HG03045 (cell line): ENCODE measurements around the gene ARHGAP11A.
"Not testable (repeated sequence)": the region's sequence is repeated elsewhere in the genome, so short reads cannot be mapped to it uniquely, and the experiment has no call there.

Experiments used
- ATAC-seq: cut with Tn5 transposase; IDR thresholded peaks from one replicate; pipeline ENCODE4 v1.9.1; 2021; ENCODE audit warnings: mild to moderate bottlenecking, moderate library complexity; ENCODE audit not compliant: unreplicated experiment

Gene ARHGAP11A, protein sequence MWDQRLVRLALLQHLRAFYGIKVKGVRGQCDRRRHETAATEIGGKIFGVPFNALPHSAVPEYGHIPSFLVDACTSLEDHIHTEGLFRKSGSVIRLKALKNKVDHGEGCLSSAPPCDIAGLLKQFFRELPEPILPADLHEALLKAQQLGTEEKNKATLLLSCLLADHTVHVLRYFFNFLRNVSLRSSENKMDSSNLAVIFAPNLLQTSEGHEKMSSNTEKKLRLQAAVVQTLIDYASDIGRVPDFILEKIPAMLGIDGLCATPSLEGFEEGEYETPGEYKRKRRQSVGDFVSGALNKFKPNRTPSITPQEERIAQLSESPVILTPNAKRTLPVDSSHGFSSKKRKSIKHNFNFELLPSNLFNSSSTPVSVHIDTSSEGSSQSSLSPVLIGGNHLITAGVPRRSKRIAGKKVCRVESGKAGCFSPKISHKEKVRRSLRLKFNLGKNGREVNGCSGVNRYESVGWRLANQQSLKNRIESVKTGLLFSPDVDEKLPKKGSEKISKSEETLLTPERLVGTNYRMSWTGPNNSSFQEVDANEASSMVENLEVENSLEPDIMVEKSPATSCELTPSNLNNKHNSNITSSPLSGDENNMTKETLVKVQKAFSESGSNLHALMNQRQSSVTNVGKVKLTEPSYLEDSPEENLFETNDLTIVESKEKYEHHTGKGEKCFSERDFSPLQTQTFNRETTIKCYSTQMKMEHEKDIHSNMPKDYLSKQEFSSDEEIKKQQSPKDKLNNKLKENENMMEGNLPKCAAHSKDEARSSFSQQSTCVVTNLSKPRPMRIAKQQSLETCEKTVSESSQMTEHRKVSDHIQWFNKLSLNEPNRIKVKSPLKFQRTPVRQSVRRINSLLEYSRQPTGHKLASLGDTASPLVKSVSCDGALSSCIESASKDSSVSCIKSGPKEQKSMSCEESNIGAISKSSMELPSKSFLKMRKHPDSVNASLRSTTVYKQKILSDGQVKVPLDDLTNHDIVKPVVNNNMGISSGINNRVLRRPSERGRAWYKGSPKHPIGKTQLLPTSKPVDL

DNA sequence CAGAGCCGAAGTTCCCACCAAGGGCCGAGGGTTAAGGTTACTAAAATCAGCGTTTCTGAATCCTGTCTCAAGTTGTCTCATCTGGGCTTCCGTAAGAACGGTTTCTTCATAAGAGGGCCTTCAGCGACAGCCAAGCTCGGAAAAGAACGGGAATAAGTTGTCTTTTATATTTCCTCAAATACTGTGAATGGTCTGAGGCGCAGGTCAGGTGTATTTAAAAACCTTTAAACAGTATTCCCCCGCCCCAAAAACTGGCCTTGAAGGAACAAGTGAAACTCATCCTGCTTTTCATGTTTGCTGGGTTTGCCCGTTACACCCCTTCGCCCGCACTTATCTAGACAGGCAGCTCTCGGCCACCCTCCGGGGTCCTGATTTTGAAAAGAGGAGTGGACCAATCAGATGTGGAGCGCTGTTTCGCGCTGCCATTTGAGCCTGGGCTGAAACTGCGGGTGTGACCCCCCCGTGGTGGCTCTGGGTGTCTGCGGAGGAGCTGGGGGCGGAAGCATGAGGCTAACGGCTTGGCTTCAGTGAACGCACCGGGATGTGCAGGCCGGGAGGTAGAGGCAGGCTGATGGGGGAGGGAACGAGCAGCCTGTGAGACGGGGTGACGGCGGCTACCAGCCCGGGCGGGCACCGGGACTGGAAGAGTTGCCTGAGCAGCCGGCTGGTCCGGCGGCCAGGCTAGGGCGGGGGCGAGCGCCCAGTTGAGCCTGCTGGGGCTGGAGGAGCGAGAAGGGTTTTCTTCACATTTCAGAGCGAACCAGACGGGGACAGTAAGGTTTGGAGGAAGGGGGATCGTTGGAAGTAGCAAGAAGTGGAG is at the start of gene ARHGAP11A:
ARHGAP11A (plus strand) TSS at position 454 of the 820 bp plus-strand sequence. CDS start 708 bp downstream, outside the sequence.
- peak; percentile 80 for ATAC-seq

DNA sequence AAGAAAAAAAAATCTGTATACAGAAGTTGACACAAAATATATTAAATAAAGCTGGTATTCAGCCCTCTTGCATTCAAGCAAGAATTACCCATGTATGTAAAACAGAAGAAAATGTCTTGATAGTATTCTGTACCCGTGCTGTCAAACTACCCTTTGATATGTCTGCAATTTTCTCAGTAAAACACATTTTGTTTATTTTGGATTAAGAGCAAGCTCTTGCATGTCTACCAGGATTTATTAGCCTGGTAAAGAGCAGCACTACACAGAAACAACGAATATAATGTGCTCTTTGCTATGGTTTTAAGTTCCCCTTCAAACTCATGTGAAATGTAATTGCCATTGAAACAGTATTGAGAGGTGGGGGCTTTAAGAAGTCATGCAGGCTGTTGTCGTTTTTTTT is 46.3 kb upstream of the ARHGAP11A start:
- not testable (repeated sequence) for ATAC-seq

DNA sequence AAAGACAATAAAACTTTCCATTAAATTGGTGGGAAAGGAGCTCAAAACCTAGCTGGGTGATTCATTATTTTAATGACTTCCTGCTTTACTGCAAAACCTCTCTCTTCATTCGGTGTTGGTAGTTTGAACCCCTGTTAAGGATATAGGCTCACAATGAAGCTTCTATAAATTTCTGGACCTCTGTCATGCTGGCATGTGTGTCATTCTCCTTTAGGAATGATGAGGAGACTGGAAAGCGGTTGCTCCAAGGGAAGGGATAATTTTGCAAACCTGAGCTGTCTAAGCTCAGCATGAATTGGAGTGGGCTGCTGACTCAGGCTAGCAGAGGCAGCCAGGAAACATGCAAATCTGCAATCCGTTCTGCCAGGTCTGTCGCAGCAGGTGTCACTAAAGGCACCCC is 36.8 kb upstream of the ARHGAP11A start:
- not testable (repeated sequence) for ATAC-seq

DNA sequence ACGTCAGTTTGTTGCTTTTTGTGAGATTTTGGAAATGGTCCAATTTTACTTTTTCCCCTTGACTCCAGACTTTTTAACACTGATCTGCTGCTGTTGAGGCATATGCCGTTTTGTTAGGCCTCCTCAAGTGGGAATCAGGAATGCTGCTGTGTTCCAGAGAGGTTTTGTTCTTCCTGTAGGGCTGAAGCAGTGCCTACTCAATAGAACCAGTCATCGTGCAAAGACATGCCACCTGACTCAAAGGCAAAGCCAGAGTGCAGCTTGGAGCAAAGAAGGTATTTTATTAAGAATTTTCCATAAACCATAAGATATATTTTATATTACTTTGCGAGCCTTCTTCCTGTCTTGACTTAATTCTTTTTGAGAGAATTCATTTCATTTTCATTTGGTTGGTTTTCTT is 29.5 kb upstream of the ARHGAP11A start:
- not testable (repeated sequence) for ATAC-seq

DNA sequence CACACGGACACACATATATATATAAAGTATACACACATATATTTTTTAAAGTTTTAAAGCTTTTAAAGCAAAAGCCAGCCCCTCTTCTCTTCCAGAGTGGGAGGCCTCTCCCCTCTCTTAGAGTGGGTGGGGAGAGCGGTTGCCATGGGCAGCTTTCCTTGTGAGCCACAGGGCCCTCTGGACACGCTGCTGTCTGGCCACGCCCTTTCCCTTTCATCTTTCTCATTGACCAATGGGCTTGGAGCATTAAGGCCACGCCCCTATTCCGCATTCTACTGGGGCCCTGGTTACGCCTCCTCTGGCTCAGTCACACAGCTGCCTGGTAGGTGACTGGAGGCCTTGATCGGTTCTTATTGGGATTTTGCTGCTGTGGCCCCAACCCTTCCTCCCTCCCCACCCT is 22.2 kb upstream of the ARHGAP11A start, which contains the start of gene GOLGA8N:
GOLGA8N (plus strand) TSS at position 306 of the 400 bp plus-strand sequence.
- not testable (repeated sequence) for ATAC-seq

DNA sequence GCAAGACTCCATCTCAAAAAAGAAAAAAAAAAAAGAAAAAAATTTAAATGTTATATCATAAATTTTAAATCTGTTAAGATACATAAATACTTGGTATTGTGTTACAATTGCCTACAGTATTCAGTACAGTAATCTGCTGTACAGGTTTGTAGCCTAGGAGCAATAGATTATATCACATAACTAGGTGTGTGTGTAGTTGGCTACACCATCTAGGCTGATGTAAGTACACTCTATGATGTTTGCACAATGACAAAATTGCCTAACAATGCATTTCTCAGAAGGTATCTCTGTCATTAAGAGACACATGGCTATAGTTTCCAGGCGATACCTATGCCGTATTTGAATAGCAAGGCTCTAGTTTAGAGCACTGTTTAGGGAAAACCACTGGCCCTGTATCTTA is 5.8 kb upstream of the ARHGAP11A start:
- not testable (repeated sequence) for ATAC-seq

DNA sequence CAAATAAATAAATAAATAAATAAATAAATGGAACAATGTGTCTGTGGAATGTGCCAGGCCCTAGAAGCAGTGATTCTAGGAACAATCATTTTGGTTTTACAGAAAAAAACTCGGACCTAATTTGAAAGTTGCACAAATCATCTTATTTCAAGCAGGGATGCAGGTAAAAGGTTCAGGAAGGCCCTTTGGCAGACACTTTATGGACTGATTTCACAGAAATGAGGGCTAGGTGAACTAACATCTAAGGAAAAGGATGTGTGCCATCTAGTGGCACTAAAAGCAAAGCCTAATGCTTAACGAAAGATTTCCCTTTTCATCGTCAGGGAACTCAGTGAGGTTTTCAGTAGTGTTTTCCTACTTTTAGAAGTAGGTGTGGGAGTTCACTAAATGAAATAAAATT is 4.6 kb upstream of the ARHGAP11A start:
- ATAC-seq = not testable (repeated sequence)

DNA sequence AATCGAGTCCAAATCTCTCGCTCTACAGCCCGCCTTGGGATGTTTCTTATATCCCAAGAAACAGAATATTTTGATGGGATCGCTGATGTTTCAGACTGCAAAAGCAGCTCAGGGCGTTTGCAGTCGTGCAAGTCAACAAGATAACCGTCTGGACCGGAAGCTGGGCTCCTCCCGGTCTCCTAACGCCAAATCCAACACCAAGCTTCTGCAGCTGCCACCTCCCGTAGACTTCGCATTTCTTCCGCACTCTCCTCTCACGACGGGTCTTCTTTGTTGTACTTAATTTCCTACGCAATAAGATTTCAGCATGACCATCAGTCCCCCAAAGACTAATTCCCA is 623 bp upstream of the ARHGAP11A start:
- ATAC-seq = peak; percentile 18

DNA sequence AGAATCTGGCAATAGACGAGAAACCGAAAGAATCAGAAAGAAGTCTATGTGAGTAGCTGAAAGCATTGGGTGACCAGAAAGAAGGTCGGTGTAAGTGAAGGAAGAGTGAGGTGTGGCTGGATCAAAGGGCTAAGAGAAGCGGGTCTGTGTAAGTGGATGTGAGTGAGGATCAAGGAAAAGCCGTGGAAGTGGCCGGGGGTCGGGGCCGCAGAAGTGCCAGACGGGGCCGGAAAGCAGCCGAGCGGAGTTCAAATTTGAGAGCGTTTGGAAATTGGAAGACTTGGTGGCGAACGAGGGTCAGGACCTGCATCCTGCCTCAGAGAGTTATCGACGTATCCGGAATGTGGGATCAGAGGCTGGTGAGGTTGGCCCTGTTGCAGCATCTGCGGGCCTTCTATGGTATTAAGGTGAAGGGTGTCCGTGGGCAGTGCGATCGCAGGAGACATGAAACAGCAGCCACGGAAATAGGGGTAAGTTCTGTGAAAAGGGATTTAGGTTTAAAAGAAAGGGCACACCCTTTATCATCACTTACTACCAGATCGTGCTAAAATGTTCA is 645 bp downstream of the ARHGAP11A start:
- ATAC-seq = peak; percentile 21

DNA sequence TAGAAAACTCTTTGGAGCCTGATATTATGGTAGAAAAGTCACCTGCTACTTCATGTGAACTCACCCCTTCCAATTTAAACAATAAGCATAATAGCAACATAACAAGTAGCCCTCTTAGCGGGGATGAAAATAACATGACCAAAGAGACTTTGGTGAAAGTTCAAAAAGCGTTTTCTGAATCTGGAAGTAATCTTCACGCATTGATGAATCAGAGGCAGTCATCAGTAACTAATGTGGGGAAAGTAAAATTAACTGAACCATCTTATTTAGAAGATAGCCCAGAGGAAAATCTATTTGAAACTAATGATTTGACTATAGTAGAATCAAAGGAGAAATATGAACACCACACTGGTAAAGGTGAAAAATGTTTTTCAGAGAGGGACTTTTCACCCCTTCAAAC is 21.1 kb downstream of the ARHGAP11A start:
- no peak for ATAC-seq

DNA sequence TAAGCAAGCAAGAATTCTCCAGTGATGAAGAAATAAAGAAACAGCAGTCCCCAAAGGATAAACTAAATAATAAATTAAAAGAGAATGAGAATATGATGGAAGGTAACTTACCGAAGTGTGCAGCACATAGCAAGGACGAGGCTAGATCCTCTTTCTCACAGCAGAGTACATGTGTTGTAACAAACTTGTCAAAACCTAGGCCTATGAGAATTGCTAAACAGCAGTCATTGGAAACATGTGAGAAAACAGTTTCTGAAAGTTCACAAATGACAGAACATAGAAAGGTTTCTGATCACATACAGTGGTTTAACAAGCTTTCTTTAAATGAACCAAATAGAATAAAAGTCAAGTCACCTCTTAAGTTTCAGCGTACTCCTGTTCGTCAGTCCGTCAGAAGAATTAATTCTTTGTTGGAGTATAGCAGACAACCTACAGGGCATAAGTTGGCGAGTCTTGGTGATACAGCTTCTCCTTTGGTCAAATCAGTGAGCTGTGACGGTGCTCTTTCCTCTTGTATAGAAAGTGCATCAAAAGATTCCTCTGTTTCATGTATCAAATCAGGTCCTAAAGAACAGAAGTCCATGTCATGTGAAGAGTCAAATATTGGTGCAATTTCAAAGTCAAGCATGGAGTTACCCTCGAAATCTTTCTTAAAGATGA is 21.7 kb downstream of the ARHGAP11A start:
- ATAC-seq = no peak

DNA sequence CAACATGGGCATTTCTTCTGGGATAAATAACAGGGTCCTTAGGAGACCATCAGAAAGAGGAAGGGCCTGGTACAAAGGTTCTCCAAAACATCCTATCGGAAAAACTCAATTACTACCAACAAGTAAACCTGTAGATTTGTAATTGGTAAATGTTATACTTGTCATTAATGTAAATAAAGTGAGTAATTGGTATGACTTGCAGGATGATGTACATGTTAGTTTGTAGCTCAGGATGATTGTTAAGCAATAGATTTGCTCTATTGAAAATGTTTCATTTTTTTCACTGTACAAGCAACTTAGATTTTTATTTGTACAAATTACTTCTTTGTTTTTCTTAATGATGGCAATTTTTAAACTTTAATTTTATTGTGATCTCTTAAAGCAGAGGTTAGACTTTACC is 22.4 kb downstream of the ARHGAP11A start:
- ATAC-seq = no peak

DNA sequence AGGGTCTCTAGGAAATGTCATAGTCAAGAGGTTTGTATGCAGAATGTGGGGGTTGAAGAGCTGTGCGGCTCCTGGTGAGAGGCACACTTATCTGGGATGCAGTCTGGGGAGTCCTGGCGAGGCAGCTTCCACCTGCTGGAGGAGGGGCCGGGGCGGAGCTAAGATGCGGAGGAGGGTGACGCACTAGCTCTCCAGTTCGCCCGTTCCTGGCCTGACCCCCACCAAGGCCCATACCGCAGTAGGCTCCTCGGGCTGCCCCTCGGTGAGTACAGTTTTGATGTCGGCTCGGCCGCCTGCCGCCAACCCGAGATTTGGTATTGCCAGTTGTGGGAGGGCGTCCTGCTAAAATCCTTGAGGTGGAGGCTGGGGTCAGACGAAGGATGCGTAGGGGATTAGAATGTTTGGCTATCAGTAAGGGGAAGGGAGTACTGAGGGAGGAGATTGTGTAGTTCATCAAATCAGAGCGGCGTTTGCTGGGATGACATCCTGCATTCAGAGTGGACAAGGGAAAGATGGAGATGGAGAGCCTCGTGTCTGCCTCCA is 26.3 kb downstream of the ARHGAP11A start, which contains the start of gene SCG5:
SCG5 (plus strand) TSS at position 194 of the 543 bp plus-strand sequence. CDS start 1,883 bp downstream, outside the sequence.
- ATAC-seq = no peak

DNA sequence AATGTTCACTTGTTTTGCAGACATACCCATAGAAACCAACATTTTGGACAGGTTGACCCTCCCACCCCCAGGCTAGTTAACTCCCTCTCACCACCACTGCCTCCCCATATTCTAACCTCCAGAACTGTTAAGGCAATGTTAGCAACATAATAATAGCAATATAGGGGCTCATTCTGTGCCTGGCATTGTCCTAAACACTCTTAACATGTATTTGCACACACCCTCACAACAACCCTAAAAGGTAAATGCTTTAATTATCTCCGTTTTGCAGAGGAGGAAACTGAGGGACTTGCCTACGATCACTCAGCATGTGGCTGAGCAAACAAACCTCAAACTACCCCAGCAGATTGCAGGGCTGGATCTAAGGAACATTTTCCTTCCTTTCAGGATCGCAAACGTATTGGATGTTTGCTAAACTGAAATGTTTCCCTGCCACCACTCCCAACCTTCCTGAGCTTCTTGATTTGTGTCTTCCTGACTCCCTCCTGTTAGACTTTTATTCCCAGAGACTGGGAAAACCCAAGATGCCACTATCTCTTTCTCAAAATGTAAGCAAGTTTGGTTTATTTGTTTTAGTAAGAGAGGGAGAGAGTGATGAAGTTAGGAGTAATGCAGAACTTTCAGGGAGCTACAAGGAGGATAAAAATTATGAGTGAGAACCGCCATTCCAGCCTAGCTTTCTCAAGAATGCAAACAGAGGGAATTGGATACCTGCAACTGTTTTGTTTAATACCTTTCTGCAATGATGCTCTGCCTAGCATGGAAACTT is 27.5 kb downstream of the ARHGAP11A start:
- no peak for ATAC-seq

DNA sequence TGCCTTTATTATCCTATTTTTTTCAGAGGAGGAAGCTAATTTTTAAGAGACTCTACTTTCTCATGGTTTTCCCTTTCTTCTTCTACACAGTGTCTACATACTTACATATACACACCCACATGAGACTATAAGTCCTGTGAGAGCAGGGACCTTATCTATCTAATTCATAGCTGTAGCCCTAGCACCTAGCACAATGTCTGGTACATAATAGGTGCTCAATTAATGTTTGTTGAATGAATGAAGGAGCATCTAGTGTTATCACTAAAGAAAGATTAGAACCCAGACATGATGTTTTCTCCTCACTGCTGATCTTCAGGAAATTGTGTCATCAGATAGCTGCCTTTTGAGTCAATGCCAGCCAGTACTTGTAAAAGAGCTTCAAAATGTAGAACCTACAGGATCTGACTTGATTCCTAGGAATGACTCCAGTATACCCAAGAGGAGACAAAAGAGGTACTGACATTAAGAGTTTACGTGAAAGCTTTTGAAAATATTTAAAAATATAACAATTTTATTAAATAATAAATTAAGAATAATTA is 28.7 kb downstream of the ARHGAP11A start:
- ATAC-seq = no peak

DNA sequence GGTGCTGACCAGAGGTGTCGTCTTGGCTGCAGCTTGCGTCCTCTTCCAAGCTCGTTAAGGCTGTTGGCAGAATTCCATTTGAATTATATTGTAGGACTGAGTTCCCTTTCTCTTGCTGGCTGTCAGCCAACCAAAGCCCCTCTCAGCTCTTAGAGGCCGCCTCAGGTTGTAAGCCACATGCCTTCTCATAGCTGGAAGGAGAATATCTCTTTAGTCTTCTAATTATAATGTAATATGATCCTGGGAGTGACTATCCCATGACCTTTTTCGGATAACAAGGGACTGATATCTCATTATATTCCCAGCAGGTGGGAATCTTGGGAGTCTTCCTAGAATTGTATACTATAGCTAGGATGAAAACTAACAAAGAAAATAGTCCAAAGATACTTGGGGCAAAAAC is 31.0 kb downstream of the ARHGAP11A start:
- no peak for ATAC-seq

DNA sequence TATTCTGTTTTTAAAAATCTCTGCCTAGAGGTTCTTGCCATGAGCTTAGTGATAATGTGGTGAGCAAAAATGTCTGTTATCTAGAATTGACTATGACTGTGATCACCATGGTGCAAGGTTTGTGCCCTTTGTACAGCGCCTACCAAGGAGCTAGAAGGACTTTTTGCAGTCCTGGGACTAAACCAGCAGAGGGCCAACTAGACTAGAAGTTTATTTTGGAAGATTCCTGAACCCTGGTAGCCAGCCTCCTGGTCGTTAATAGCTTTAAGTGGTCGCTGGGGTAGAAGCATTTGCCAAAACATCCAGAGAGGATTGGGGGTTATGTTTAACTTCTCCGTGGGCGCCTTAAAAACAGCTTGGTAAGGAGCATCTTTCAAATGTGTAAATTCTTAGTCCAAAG is 34.0 kb downstream of the ARHGAP11A start:
- ATAC-seq = no peak

DNA sequence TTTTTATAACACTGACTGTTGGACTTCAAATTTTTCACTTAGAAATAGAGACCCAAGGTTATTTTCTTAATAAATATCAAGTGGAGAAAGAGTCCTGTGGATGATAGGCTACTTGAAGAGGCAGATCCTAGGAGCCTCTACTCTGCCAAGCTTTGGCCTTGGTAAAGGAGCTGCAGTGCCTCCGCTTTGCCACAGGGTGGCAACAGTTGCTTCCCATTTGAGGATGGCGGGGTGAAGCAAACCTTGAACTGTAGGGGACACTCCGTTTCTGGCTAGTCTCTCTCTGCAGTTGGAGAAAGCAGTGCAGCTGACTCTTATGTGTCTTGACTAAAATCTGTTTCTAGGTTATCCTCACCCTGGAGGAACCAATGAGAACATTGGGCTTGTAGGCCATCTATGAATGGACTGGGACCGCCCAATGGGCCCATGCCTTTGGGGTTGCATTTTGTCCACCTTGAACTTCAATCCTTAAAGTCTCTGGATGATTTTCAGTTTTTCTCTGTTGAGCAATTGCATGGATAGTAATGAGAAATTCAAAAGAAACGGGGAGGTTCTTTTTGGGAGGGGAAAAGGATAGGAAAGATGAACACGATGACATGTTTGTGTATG is 36.0 kb downstream of the ARHGAP11A start:
- peak; percentile 65 for ATAC-seq
